H54 (cell line): Measurements from ENCODE around the gene NMRAL1.

ENCODE experiments used
- DNase-seq: peaks from one replicate; pipeline ENCODE4 v3.0.0; 2011; ENCODE audit warnings: low spot score, mixed read lengths; ENCODE audit not compliant: insufficient read length
- FAIRE-seq: peaks from 3 replicates; lab custom pipeline; 2011; peaks lifted over from hg19 to GRCh38; lab: Jason Lieb, UNC
- POLR2A ChIP-seq: IDR thresholded peaks from 2 replicates; pipeline ENCODE4 v1.6.1; 2011; ENCODE audit warnings: low read depth, mild to moderate bottlenecking, low read length

The NMRAL1 gene

DNA sequence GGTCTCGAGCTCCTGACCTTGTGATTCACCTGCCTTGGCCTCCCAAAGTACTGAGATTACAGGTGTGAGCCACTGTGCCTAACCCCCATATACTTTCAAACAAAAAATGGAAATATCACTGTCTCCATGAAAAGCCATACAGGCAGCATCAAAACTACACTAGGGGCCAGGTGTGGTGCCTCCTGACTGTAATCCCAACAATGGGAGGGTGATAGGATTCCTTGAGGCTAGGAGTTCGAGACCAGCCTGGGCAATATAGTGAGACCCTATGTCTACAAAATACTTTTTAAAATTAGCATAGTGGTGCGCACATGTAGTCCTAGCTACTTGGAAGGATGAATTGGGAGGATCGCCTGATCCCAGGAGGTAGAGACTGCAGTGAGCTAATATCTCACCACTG, 17.5 kb upstream of the NMRAL1 start:
- FAIRE-seq (no peak), DNase-seq (no peak)
- TF ChIP-seq POLR2A, result no peak

DNA sequence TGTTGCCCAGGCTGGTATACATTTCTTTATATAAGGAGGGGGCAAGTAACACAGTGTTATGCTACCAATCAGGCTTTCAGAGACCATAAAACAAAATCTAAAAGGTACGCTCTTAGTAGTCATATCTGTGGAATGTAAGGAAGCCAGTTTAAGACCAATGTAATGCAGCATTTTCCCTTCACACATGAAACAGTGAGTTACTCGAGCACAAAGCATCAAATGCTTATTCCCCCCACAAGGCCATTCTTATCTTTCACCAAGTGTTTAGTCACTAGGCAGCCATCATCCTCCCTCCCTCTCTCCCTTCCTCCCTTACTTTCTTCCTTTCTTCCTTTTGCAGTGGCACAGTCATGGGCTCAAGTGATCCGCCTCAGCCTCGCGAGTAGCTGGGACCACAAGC, 14.6 kb upstream of the NMRAL1 start:
- peak; percentile 93 for FAIRE-seq
- no peak for TF ChIP-seq POLR2A
- peak; percentile 50 for DNase-seq

DNA sequence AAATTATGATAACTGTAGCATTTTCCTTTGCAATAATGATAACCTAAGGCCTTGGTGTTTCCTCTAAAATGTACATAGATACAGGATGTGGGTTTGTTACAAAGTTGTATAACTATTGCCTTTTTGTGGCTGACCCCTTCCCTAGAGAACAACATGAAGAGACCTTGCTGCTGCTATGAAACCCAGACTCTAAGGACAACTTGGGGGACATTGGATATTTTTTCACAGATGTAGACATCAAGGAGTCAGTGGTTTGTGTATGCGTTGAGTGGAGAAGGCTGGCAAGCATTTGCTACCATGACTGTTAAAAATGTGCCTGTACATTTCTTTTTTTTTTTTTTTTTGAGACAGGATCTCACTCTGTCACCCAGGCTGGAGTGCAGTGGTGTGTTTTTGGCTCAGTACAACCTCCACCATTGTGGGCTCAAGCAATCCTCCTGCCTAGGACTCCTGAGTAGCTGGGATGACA, 14.1 kb upstream of the NMRAL1 start:
- no peak for TF ChIP-seq POLR2A
- no peak for DNase-seq
- no peak for FAIRE-seq

DNA sequence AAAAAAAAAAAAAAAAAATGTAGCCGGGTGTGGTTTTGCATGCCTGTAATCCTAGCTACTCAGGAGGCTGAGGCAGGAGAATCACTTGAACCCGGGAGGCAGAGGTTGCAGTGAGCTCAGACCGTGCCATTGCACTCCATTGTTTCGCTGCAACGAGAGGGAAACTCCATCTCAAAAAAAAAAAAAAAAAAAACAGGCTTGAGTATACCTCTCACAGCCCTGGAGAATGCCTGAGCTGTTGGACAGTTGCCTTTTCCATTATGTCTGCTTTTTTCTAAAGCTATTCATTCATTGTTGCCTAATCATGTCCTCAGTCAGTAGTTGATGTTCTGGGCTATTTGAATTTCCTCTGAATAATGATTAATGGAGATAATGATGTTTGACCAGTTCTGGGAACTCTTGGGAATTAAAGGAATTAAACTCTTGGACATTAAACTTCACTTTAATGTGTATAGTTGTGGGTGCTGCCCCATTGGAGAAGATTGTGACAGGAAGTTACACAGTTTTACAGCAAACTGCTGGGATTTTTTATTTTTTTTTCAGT, 13.6 kb upstream of the NMRAL1 start:
- TF ChIP-seq POLR2A, result no peak
- no peak for FAIRE-seq
- no peak for DNase-seq

DNA sequence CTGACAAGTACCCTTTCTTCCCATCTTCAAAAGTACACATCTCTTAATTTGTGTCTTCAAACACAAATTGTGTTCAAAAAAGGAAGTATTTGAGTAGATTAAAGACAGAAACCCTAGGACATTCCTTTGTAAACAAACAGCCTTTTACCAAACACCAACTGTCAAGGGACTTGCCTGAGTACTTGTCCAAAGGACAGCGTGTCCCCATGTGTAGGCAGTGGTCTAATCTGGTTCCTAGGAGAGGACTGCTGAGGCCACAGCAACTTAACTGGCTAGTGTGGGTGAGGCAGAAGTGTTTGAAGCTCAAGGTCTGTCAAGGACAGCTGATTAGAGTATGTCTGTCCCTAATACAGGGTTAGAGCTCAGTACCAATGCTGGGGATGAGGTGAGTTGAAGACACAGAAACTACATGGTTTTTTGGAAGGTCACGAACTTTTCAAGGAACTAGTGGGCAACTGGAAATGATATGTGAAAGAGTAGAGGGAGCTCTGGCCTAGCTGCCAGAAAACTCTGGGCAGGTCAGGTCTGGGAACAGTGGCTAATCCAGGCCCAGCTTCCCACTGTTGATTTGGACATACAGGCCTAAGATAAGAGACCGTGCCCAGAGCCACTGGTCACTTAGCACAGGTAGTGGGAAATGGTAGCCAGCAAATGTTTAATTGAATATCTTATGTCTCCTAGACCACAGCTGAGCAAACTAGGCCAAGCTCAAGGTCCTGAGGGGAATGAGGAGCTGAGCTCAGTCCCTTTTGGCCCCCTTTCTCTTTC, 11.9 kb upstream of the NMRAL1 start:
- TF ChIP-seq POLR2A, result no peak
- FAIRE-seq, result no peak

DNA sequence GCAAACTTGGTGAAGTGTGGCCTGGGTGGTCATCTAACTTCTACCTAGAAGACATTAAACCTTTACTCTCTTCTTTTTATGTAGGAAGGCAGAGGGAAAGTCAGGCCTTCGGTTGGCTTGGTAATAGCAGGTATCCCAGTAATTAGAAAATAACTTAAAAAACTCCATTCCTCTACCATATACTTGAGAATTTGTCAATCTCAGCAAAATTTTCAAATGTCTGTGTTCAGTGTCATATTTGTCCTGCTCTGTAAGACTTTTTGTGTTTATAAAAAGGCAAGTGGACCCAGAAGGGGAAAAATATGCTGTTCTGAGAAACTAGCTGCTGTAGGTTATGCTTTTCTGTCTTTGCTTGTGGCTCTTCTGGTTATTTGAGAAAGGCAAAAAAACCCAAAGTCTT, 7.5 kb upstream of the NMRAL1 start:
- no peak for FAIRE-seq
- no peak for TF ChIP-seq POLR2A
- DNase-seq, result no peak

More for the DNA sequence above, 11.9 kb upstream of the NMRAL1 start:
- DNase-seq, result no peak

DNA sequence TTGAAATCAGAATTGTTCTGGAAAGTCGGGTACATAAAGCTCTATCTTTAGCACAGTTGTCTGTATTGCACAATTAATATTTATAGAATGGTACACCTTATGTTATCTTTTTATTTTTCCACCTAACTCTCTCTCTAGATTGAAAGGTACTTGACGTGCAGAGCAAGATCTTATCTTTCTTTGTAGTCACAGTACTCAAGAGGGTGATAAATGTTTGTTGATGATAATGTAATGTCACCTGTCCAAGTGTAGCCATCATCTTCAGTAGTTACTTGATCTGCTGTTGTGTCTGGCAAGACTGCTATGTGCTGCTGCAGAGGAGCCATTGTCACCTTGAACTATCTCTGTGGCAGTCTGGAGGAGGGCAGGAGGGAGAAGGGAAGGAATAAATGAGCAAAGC, 7.1 kb upstream of the NMRAL1 start:
- DNase-seq (no peak), FAIRE-seq (no peak)
- TF ChIP-seq POLR2A, result no peak

DNA sequence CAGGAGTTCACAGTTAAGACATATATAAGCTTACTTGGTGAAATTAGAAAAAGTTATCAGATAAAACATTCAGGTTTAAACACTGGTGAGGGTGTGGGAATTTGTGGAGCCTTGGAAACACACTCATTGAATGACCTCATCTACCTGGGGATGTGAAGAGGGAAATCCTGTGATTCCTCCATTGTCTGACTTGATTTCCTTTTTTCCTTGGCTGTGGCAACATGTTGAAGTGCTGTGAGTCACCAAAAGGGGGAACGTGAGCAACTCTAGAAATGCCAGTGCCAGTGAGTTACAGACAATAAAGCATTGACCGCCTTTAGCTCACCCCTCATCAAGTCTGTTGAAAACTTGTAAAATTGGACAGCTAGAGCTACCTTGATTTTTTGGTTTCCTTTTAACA, 3.5 kb upstream of the NMRAL1 start:
- TF ChIP-seq POLR2A, result no peak
- no peak for DNase-seq
- no peak for FAIRE-seq

DNA sequence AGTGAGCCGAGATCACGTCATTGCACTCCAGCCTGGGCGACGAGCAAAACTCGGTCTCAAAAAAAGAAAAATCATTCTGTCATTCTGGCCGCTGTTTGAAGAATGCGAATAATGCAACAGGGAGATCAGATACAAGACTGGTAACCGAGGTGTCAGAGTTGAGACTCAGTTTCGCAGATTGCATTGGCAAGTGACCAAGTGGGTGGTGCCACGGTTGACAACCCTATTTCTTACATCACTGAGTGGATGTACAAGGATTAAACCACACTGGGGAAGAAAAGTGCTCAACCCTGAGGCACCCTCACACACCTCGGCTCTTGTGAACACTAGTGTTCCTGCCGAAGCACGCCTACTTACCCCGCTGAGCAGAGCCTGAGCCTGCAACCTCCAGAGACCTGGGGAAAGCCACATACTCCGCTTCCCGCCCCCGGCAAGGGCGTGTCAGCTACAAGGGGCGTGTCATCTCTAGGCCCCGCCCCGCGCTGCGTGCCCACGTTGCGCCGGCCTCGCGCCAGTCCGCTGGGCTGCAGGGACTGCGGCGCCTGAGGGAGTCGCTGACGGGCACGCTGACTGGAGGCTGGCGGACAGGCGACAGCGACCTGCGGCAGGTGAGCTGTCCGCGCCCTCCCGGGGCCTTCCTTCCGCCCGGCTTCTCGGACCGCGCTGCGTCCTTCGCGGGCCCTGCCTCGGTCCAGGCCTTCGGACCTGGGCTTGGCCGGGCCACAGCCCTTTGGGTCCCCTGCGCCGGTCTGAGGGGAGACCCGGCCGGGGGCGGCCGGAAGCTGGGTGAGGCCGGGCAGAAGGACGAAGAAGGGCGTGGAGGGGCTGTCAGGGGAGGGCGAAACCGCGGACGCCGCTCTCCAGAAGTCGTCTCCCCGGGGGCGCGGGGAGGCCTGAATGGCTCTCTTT, 1.7 kb upstream of the NMRAL1 start, which contains the start of gene HMOX2:
HMOX2 (plus strand) TSS at position 519 of the 909 bp plus-strand sequence. CDS start 29,127 bp downstream, outside the sequence.
- FAIRE-seq (peak; percentile 57), DNase-seq (peak; percentile 94)
- peak; percentile 97 for TF ChIP-seq POLR2A

DNA sequence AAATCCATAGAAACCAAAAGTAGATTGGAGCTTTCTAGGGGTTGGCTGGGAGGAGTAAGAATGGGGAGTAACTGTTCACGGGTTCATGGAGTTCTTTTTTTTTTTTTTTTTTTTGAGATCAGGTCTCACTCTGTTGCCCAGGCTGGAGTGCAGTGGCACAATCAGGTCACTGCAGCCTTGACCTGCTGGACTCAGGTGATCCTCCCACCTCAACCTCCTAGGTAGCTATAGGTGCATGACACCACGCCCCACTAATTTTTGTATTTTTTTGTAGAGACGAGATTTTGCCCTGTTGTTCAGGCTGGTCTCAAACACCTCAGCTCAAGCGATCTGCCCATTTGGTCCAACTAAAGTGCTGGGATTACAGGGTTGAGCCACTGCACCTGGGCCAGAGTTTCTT, 1.5 kb downstream of the NMRAL1 start:
- TF ChIP-seq POLR2A, result no peak
- FAIRE-seq (no peak), DNase-seq (no peak)

DNA sequence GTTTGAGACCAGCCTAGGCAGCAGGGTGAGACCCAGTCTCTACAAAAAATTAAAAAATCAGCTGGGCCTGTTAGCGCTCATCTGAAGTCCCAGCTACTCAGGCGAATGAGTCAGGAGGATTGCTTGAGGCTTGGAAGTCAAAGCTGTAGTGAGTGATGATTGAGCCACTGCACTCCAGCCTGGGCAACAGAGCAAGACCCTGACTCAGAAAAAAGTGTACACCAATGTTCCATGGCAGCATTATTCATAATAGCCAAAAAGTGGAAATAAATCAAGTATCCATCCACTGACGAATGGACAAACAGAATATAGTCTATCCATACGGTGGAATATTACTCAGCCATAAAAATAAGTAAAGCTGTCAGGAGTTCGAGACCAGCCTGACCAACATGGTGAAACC, 2.6 kb downstream of the NMRAL1 start:
- no peak for DNase-seq
- TF ChIP-seq POLR2A, result no peak
- FAIRE-seq, result no peak

DNA sequence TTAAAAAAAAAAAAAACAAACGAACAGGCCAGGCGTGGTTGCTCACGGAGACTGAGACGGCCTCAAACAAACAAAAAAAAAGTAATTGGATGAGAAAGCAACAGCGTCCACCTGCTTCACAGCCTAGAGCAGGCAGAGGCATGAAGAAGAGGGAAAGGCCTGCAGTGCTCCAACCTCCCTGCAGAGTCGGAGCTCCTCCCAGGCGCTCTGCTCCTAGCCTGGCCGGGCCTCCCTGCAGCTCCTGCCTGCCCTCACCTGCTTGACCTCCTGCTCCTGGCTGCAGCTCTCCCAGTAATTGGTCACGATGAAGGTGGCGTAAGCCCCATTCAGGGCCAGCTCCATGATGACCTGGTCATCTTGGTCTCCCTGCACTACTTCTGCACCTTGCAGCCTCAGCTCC, 5.5 kb downstream of the NMRAL1 start:
- DNase-seq (no peak), FAIRE-seq (no peak)
- no peak for TF ChIP-seq POLR2A

DNA sequence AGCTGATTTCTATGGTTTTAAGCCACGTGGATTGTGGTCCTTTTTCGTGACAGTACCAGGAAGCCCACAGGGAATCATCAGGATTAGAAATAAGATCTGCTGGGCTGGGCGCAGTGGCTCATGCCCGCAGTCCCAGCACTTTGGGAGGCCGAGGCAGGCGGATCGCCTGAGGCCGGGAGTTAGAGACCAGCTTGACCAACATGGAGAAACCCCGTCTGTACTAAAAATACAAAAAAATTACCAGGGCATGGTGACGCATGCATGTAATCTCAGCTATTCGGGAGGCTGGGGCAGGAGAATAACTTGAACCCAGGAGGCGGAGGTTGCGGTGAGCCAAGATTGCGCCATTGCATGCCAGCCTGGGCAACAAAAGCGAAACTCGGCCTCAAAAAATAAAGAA, 6.5 kb downstream of the NMRAL1 start:
- DNase-seq (no peak), FAIRE-seq (no peak)
- no peak for TF ChIP-seq POLR2A
